Fibroblast of pulmonary artery (primary cell): ENCODE measurements around the gene GNAI3.
A peak's percentile ranks its signal among the peaks of the same experiment; 100 is the strongest.
"Not testable (repeated sequence)": the region's sequence is repeated elsewhere in the genome, so short reads cannot be mapped to it uniquely, and the experiment has no call there.

Experiments used
- DNase-seq: peaks from one replicate; pipeline ENCODE4 v3.0.0-alpha.2; 2010; ENCODE audit warnings: low read depth
- H3K4me3 ChIP-seq: replicated peaks from 2 replicates; pipeline ENCODE4 v1.5.1; 2011; ENCODE audit warnings: low read depth, mild to moderate bottlenecking, control low read depth, low read length, moderate library complexity
- CTCF ChIP-seq: IDR thresholded peaks from 2 replicates; pipeline ENCODE4 v1.5.1; 2011; ENCODE audit warnings: mild to moderate bottlenecking, control low read depth, low read length, inconsistent platforms; ENCODE audit errors: missing control alignments

Gene GNAI3

GRCh38 chr1:109655615-109656519 lies 107.5 kb downstream of the GNAI3 start, which contains the start of gene GSTM4:
TSS of gene GSTM4 (plus strand) at chr1:109656099. CDS start at chr1:109656390, 291 bp downstream.
- peak within 1 kb of the TSS; percentile 70 for H3K4me3 ChIP-seq
- DNase-seq, result peak; percentile 83
- no peak for TF ChIP-seq CTCF

- no peak for TF ChIP-seq CTCF
- no peak for DNase-seq
- no peak overlapping the region for H3K4me3 ChIP-seq
Measured at GRCh38 chr1:109657395-109657794, 109.0 kb downstream of the GNAI3 start.

- no peak for DNase-seq
- H3K4me3 ChIP-seq, result no peak overlapping the region
- TF ChIP-seq CTCF, result no peak
Measured at GRCh38 chr1:109657970-109658369, 109.6 kb downstream of the GNAI3 start.

- no peak overlapping the region for H3K4me3 ChIP-seq
- no peak for DNase-seq
- TF ChIP-seq CTCF, result no peak
Measured at GRCh38 chr1:109658533-109659042, 110.2 kb downstream of the GNAI3 start.

GRCh38 chr1:109659145-109659544 lies 110.7 kb downstream of the GNAI3 start:
- DNase-seq, result no peak
- TF ChIP-seq CTCF, result no peak
- no peak overlapping the region for H3K4me3 ChIP-seq

- TF ChIP-seq CTCF, result no peak
- no peak overlapping the region for H3K4me3 ChIP-seq
- no peak for DNase-seq
Measured at GRCh38 chr1:109659997-109660690, 111.7 kb downstream of the GNAI3 start.

GRCh38 chr1:109660691-109661026 lies 112.2 kb downstream of the GNAI3 start:
- not testable (repeated sequence) for DNase-seq, H3K4me3 ChIP-seq
